ENCODE measurements around the gene OTUB1.

Gene OTUB1

DNA sequence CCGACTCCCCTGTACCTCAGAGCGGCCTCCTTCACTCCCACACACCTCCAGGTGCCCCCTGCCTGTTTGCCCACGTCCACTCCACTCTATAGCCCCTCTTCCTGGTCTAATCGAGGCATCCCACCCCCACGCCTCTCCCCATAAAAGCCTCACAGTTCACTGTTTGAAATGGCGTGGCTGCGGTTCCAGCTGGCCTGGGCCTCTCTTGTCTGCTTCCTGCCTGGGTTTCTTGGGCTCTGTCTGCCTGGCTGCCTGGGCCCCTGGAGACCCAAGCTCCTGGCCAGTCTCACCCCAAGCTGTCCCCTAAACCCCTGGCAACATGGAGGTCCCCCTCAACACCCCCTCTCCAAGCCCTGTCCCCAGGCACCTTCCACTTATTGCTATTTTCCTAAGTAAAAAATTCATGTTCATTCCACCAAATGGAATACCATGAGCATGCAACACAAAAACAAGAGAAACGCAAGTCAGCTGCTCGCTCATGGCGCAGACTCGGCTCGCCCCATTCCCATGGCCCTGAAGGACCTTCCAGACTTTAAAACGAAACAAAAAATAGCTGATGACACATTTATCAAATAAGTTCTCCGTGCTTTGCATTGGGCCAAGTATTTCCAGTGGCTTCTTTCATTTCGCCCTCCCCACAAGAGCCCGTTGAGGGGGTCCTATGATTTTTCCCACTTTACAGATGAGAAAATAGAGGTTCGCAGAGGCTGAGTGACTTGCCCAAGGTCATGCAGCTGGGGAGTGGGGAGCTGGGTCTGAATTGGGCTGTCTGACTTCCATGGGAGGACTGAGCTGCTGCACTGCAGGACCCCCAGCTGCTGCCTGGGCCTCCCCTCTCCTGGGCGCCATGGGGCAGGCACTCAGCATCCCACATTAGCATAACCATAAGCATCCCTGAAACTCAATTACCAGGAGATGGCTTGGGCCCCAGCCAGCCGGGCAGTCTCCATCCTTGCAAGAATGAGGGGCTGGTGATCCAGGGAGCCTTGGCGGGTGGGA lies 37.8 kb downstream of the OTUB1 start:
- H3K4me3 ChIP-seq (ENCODE audit: low read depth, low read length): no peak overlapping the region
- TF ChIP-seq, protein P1, sequence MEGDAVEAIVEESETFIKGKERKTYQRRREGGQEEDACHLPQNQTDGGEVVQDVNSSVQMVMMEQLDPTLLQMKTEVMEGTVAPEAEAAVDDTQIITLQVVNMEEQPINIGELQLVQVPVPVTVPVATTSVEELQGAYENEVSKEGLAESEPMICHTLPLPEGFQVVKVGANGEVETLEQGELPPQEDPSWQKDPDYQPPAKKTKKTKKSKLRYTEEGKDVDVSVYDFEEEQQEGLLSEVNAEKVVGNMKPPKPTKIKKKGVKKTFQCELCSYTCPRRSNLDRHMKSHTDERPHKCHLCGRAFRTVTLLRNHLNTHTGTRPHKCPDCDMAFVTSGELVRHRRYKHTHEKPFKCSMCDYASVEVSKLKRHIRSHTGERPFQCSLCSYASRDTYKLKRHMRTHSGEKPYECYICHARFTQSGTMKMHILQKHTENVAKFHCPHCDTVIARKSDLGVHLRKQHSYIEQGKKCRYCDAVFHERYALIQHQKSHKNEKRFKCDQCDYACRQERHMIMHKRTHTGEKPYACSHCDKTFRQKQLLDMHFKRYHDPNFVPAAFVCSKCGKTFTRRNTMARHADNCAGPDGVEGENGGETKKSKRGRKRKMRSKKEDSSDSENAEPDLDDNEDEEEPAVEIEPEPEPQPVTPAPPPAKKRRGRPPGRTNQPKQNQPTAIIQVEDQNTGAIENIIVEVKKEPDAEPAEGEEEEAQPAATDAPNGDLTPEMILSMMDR (IDR thresholded peaks at IDR 0.05; ENCODE audit: insufficient read depth, low read depth, low read length, missing control alignments): no peak
- DNase-seq (ENCODE audit: low read depth): no peak

- TF ChIP-seq, protein P1 (IDR thresholded peaks at IDR 0.05; ENCODE audit: insufficient read depth, low read depth, low read length, missing control alignments): no peak
- DNase-seq (ENCODE audit: low read depth): no peak
Measured at GRCh38 chr11:64025205-64025604, 39.0 kb downstream of the OTUB1 start.

DNA sequence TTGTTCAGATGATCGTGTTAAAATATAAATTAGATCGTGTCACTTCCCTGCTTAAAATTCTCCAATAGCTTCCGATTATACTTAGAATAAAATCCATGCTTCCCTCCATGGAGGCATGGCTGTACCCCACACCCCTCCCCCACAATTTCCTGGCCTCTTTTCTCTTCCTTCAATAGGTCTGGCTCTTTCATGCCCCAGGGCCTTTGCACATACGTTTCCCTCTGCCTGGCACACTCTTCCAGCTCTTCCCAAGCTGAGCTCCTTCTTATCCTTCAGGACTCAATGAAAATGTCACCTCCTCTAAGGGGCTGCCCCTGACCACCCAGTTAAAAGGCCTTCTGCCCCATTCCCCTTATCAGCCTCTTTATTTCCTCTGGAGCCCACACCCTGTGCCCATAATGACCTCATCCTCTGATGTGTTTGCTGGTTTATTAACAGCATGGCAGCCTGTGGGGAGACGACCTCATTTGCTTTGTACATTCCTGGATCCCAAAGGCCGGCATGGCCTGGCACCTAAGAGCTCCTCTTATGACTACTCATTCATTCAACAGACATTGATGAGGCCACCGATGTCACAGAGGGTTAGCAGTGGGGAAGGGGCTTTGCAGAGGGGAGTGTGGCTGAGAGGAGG lies 40.5 kb downstream of the OTUB1 start:
- TF ChIP-seq, protein P1 (IDR thresholded peaks at IDR 0.05; ENCODE audit: insufficient read depth, low read depth, low read length, missing control alignments): no peak
- no peak overlapping the region for H3K4me3 ChIP-seq (ENCODE audit: low read depth, low read length)
- DNase-seq (ENCODE audit: low read depth): no peak

More at GRCh38 chr11:64025205-64025604, 39.0 kb downstream of the OTUB1 start:
- no peak overlapping the region for H3K4me3 ChIP-seq (ENCODE audit: low read depth, low read length)

DNA sequence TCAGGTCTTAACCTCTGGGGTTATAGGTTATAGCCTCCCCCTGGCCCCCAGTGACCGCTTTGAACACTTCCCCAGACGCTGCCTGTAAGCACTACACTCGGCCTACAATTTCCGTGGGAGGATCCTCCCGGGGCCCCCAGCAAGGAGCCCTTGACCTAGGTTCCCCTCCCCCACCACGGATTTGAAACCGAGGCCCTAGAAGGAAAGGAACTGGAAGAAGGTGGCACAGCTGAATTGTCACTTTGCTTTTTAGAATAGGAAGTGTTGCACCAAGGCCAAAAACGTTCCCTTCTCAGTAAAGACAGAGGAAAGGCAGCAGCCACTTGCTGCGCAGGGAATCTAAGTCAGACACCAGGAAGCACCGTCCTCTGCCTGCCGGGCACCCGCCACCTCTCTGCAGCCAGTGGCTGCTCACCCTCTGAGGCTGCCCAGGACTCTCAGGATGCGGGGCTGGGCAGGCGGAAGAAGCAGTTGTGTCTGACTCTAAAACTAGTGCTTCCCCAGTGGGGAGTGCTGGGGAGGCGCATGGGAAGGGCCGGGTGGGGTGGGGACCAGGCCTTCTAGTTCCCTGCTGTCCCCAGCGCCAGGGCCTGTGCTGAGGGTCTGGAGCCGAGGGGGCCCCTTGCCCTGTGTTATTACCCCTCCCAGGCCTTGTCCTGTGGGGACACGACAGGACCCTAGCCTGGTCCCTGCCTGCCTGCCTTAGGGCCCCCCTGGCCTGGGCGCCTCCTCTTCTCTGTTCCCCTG lies 41.6 kb downstream of the OTUB1 start:
- no peak for DNase-seq (ENCODE audit: low read depth)
- no peak overlapping the region for H3K4me3 ChIP-seq (ENCODE audit: low read depth, low read length)
- TF ChIP-seq, protein P1 (IDR thresholded peaks at IDR 0.05; ENCODE audit: insufficient read depth, low read depth, low read length, missing control alignments): no peak

DNA sequence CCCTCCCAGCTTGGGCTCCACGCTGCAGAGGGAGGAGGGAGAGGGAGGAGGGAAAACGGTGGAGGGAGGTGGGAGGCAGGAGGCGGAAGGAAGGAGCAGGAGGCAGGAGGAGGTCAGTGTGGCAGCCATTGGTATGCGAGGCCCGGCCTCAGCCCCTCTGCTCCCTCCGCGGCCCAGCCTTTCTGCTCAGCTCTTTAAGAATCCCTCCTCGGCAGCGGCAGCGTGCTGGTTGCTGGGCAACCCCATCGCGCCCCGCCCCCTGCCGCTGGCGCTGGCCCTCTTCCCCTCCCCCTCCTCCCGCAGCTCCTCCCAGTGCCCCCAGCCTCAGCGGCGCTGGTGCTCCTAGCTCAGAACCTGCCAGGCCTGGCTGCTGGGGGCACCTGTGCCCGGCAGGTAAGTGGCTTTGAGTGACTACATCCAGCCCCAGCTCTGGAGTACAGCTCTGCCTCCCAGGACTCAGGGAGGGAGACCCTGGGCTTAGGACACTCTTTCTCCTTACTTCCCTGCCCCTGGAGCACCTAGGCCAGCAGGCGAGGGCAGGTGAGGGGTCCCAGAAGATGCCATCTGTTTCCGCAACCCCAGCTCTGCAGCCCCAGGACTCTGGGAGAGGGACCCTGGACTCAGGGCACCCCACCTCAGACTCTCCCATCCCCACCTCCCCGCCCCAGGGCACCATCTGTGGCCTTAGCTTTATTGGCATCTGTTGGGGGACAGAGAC lies 42.3 kb downstream of the OTUB1 start:
- DNase-seq (ENCODE audit: low read depth): no peak
- TF ChIP-seq, protein P1 (IDR thresholded peaks at IDR 0.05; ENCODE audit: insufficient read depth, low read depth, low read length, missing control alignments): no peak
- no peak overlapping the region for H3K4me3 ChIP-seq (ENCODE audit: low read depth, low read length)

DNA sequence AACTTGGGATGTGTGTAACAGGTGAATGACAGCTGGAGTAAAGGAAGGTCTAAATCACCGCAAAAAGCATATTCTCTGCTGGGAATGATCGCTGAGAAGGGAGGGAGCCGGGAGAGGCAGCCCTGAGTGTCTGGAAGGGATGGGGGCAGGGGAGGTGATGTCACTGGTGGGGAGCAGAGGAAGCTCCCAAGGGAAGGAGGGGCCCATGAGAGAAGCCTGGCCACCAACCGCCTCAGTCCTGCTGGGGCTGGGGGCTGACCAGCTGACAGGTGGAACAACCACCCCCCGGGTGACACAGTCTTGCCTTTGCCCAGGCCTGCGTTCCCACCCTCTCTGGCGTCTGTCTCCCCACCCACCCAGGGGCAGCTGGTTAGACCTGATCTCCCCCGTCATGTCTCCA lies 43.5 kb downstream of the OTUB1 start:
- H3K4me3 ChIP-seq (ENCODE audit: low read depth, low read length): no peak overlapping the region
- TF ChIP-seq, protein P1 (IDR thresholded peaks at IDR 0.05; ENCODE audit: insufficient read depth, low read depth, low read length, missing control alignments): no peak
- no peak for DNase-seq (ENCODE audit: low read depth)
